OCI-LY7 (cell line): Measurements from ENCODE around the gene FAM181A.

Source experiments
- CTCF ChIP-seq: fragments of 200-600 bp; sonication (generic); conservative IDR thresholded peaks from 2 replicates; pipeline ENCODE4 v1.5.1; 2014; ENCODE audit warnings: mild to moderate bottlenecking, antibody characterized with exemption, low read length, moderate library complexity, mixed read lengths
- EZH2phosphoT487 ChIP-seq: fragments of 200-600 bp; sonication (generic); IDR thresholded peaks from 2 replicates; pipeline ENCODE4 v1.6.1; 2018; ENCODE audit warnings: low read depth, borderline replicate concordance, mild to moderate bottlenecking, mixed run types, antibody characterized with exemption, low read length, moderate library complexity, mixed read lengths

GRCh38 chr14:93965287-93965821 is 38.2 kb downstream of the FAM181A start:
- no peak for TF ChIP-seq CTCF
- TF ChIP-seq EZH2phosphoT487, result no peak
